GM21576 (cell line): ENCODE results near the gene LDB2.

ENCODE experiments used
- ATAC-seq: cut with Tn5 transposase; IDR thresholded peaks from one replicate; pipeline ENCODE4 v1.9.1; 2021; ENCODE audit warnings: mild to moderate bottlenecking, moderate library complexity; ENCODE audit not compliant: unreplicated experiment

The LDB2 gene

GRCh38 chr4:16692961-16693506 lies 205.4 kb downstream of the LDB2 start:
- no peak for ATAC-seq

DNA sequence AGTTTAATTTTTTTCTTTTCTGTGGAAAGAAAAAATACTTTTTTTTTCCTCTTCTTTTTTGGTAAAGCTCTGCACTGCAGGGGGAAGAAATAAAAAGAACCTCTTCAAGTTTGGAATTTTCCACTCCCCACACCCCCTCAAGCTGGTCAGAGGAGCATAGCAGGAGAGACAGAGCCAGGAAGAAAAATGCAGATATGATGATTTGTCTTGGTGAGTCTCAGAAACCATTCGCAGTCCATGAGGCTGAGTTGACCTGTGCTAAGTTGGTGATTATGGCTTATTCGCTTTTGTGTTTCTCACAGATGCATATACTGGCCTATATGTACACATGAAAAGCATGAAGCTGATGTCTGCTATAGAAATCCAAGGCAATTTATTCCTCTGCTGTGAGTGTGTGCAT lies 205.9 kb downstream of the LDB2 start:
- ATAC-seq, result no peak

DNA sequence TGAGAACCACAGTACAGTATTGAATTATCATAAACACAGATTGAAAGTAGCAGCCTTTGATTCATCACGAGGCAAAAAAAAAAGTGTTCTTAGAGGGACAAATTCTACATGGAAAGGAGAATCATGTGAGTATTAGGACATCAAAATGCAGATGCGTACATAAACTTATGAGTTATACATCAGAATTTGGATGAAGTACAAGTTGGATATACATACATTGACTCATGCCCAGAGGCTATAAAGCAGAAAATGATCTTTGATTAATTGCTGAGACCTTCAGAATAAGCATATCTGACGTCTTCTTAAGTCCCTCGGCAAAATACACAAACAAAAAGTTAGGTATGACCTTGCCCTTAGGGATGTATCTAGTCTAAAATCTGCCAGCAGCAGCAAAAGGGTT lies 206.4 kb downstream of the LDB2 start:
- ATAC-seq, result no peak

DNA sequence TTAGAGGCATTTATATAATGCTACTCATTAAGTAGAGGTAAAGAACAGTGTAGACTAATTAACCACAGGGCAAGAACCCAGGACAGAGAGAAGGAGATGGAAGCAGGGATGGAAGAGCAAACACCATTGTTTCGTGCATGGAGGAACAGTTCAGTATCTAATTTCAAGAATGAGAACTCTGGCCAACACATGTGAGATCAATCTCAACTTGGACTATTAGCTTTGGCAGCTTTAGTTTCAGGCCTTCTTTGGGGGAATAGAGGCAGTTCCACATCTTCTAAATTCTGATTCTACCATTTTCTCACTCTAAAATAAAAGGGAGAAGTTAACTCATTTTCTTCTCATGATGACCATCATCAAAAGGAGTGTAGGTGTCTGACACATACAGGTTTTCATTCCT lies 207.0 kb downstream of the LDB2 start:
- no peak for ATAC-seq

- no peak for ATAC-seq
Measured at GRCh38 chr4:16687845-16688244, 210.6 kb downstream of the LDB2 start.

GRCh38 chr4:16687011-16687410 lies 211.4 kb downstream of the LDB2 start:
- no peak for ATAC-seq

GRCh38 chr4:16686195-16686594 lies 212.2 kb downstream of the LDB2 start:
- ATAC-seq, result no peak

- no peak for ATAC-seq
Measured at GRCh38 chr4:16685536-16685935, 212.9 kb downstream of the LDB2 start.

DNA sequence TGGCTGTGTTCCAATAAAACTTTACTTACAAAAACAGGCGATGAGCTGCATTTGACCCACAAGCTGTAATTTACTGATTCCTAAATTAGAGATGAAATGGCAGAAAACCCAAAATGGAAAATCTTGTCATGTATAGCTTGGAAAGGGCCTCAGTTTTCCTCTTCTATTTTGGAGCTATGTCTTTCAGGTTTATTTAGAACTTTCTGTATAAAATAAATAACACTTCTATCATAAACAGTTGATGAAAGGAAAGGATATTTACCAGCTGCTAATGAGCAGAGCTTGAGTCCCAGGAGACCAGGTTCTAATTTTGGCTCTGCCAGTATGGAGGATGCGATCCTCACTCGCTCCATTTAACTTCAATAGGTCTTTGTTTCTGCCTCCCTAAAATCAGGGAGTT lies 213.5 kb downstream of the LDB2 start:
- ATAC-seq, result no peak

DNA sequence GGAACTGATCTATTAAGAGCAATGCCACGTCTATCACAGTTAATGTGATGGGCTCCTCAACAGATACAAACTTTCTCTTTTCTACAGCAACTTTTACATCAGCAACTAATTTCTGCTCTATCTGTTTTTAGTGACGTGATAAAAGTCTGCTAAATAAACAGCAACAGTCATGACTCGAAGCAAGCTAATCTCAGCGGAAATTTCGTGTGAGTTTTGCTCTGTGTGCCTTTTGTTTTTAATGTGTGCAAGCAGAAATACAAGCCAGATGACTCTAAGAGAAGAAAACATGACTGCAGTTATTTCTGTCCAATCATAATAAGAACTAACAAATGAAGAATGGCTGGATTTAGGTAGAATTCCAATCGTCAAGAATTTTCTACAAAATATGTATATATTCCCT lies 214.3 kb downstream of the LDB2 start:
- no peak for ATAC-seq

GRCh38 chr4:16682975-16683374 lies 215.5 kb downstream of the LDB2 start:
- no peak for ATAC-seq

DNA sequence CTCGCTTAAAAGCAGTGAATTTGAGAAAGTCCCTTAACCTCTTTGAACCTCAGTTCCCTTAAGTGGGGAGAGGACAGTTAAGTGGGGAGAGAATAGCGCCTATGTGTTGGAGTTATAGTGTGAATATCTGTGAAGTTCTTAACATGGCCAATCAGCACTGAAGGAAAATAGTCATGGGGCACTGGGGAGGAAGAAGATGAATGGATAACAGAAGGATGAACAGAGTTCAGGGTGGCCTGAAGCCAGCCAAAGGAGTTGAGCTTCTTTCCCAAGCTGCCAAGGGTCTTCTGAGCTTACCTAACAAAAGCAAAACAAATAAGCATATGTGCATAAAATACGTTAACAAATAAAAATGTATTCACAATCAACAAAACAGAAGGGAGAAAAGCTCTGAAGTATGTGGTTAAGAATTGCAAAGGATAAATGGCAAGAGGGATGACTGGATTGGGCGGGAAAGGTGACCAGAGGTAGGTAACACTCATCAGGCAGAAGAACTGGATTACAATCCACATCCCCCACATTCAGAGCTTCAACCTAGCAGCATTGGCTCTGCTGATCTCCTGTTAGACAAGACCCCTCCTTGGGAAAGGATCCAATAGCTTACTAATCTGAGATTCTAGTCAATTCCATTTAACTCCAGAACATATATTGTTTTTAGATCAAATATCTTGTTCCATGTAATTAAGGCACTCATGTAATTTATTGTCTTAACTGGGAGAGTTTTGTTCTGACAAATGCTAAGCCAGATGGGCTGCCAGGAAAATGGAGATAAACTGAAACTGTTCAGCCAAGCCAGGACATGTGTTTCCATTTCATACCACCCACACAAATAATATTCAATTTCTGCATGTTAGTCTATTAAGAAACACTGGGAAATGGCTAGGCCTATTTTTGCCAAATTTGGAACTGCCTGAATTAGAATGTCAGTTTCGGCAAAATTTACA lies 221.2 kb downstream of the LDB2 start:
- ATAC-seq, result no peak

DNA sequence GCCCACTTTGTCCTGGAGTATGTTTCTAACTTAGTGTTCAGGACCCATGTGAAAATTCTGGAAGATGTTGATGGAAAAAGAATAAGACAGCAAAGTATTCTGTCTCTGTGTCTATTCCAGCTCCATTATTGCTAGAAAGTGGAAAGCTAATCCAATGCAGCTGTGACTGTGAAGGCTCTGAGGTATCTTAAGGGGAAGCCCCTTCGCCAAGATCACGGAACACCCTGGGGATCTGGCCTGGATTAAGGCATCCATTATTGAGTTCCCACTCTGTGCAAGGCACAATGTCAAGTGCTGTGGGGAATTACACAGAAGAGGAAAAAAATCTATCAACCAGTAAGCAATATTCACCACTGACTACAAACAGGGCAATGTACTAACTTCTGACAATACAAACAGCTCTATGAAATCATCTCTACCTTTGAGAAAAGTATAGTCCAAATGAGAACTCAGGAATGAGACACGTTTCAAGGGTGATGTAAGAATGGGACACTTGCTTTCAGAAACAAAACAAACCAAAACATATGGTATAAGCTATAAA lies 222.1 kb downstream of the LDB2 start:
- ATAC-seq, result no peak

DNA sequence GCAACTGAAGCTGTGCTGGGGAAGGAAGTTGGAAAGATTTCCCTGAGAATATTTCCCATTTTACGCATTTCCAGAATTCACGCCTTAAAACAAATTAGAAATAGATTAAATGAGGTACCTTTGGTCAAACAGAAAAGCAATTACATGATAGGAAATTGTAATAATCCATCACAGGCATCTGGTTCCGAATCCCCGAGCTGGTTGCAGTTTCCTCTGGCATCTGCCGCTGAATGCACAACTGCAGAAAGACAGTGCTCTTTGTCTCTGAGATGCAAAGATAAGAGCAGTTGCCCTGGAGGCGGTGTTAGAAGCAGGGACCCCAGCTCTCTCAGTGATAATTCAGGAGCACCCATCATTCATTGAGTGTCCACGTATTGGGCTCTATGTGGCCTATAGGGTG lies 224.4 kb downstream of the LDB2 start:
- no peak for ATAC-seq

GRCh38 chr4:16672421-16672820 lies 226.0 kb downstream of the LDB2 start:
- no peak for ATAC-seq

DNA sequence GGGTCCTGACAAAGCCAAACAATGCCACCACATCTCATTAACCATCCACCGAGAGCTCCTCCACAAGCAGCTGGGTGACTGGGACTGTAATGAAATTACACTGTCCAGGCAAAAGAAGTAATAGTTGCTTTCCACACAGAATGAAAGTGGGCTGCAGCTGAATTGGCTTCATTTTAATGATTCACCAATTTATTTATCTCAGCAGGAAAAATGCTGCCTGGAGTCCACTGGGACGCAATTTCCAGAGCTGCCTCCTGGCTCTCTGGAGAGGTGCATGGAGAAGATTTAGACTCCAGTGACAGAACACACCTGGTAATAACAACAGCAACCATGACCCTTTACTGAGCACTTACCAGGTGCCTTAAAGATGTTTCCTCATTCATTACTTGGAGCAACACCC lies 226.7 kb downstream of the LDB2 start:
- no peak for ATAC-seq

- no peak for ATAC-seq
Measured at GRCh38 chr4:16670727-16671126, 227.7 kb downstream of the LDB2 start.

GRCh38 chr4:16669036-16669435 lies 229.4 kb downstream of the LDB2 start:
- no peak for ATAC-seq

- ATAC-seq, result no peak
Measured at GRCh38 chr4:16668488-16668887, 230.0 kb downstream of the LDB2 start.

DNA sequence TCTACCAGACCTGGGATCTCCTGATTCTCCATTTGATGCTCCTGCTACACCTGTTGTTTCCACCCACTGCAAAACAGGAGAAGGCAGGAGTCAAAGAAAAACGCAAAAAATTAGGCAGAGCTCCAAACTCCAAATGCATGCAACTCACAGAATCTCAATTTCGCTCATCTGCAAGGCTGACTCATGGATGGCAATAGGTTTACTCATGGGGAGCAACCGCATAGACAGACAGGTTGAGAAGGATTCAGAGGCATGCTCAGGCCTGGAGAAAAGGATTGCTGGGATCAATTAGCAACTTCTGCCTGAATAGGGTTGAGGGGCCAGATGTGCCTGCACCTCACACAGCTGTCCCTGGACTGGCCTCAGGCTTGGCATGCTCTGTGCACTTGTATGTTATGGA lies 231.0 kb downstream of the LDB2 start:
- no peak for ATAC-seq

- no peak for ATAC-seq
Measured at GRCh38 chr4:16665942-16666551, 232.4 kb downstream of the LDB2 start.

GRCh38 chr4:16663732-16664131 lies 234.7 kb downstream of the LDB2 start:
- ATAC-seq, result no peak
